ENCODE results near the gene ZSWIM3. TPM values are rescaled to one million over a fixed set of nuclear protein-coding genes. Genes with fewer than 3 reads are reported as not detected.
A peak's percentile ranks its signal among the peaks of the same experiment; 100 is the strongest.

The ZSWIM3 gene
- total and polyA plus RNA-seq, 2 of the 13 experiments (the other 11 are each of a cell fraction or from before 2014, with no cell fraction given), result 5.2 to 5.8 TPM

DNA sequence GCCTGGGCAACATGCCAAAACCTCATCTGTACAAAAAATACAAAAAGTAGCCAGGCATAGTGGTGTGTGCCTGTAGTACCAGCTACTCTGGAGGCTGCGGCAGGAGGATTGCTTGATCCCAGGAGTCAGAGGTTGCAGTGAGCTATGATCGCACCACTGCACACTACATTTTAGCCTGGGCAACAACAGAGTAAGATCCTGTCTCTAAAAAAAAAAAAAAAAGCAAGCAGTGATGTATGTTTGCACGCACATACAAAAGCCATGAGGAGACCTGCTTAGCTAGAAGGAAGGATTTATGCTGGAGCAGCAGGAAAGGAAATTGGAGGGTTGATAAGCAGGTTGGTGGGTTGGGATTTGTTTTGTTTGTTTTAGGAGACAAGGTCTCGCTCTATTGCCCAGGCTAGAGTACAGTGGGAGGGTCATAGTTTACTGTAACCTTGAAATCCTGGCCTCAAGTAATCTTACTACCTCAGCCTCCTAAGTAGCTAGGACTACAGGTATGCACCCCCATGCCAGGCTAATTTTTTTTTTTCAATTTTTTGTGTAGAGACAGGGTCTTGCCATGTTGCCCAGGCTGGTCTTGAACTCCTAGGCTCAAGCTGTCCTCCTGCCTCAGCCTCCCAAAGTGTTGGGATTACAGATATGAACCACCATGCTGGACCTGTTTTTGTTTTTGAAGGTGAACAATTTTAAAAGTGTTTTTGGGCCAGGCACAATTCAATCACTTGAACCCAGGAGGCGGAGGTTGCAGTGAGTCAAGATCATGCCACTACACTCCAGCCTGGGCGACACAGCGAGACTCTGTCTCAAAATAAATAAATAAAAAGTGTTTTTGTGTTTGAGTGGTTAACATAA, 4.0 kb downstream of the ZSWIM3 start (continued):
- TF ChIP-seq HCFC1 (IDR thresholded peaks at IDR 0.05; ENCODE audit: low read depth, low read length), result no peak
- no peak for TF ChIP-seq SRSF4 (IDR thresholded peaks at IDR 0.05; ENCODE audit: low read depth, low read length, poor library complexity, severe bottlenecking)
- 0 out of 2 replicates have a peak, but pooled peaks have one; percentile 21 for TF ChIP-seq FOXA3 (CRISPR knock-in tag; IDR thresholded peaks at IDR 0.05)
- no peak for TF ChIP-seq ZNF569 (CRISPR knock-in tag; IDR thresholded peaks at IDR 0.05; ENCODE audit: borderline replicate concordance)
- TF ChIP-seq FOXC1 (CRISPR knock-in tag; IDR thresholded peaks at IDR 0.05; ENCODE audit: borderline replicate concordance), result 0 out of 2 replicates have a peak, but pooled peaks have one; percentile 36
- no peak for TF ChIP-seq SMARCC2 (IDR thresholded peaks at IDR 0.05)
- TF ChIP-seq, protein P1, sequence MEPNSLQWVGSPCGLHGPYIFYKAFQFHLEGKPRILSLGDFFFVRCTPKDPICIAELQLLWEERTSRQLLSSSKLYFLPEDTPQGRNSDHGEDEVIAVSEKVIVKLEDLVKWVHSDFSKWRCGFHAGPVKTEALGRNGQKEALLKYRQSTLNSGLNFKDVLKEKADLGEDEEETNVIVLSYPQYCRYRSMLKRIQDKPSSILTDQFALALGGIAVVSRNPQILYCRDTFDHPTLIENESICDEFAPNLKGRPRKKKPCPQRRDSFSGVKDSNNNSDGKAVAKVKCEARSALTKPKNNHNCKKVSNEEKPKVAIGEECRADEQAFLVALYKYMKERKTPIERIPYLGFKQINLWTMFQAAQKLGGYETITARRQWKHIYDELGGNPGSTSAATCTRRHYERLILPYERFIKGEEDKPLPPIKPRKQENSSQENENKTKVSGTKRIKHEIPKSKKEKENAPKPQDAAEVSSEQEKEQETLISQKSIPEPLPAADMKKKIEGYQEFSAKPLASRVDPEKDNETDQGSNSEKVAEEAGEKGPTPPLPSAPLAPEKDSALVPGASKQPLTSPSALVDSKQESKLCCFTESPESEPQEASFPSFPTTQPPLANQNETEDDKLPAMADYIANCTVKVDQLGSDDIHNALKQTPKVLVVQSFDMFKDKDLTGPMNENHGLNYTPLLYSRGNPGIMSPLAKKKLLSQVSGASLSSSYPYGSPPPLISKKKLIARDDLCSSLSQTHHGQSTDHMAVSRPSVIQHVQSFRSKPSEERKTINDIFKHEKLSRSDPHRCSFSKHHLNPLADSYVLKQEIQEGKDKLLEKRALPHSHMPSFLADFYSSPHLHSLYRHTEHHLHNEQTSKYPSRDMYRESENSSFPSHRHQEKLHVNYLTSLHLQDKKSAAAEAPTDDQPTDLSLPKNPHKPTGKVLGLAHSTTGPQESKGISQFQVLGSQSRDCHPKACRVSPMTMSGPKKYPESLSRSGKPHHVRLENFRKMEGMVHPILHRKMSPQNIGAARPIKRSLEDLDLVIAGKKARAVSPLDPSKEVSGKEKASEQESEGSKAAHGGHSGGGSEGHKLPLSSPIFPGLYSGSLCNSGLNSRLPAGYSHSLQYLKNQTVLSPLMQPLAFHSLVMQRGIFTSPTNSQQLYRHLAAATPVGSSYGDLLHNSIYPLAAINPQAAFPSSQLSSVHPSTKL (CRISPR knock-in tag; IDR thresholded peaks at IDR 0.05), result peak; percentile 74
- no peak for TF ChIP-seq MYNN (CRISPR knock-in tag; IDR thresholded peaks at IDR 0.05; ENCODE audit: low read depth)
- no peak for TF ChIP-seq MXI1 (IDR thresholded peaks at IDR 0.05; ENCODE audit: borderline replicate concordance, low read depth, low read length)
- peak; percentile 49; the same call in 1 of the 2 replicates for TF ChIP-seq ZNF557 (CRISPR knock-in tag; IDR thresholded peaks at IDR 0.05)
- no peak for TF ChIP-seq SOX13 (IDR thresholded peaks at IDR 0.05)
- TF ChIP-seq SOX13 (CRISPR knock-in tag; conservative IDR thresholded peaks at IDR 0.05 in 1 of 2, IDR thresholded peaks at IDR 0.05 in 1 of 2), result peak in 1 of 2 experiments; percentile 35; a peak in 1 of 4 replicates
- TF ChIP-seq REXO4 (CRISPR knock-in tag; IDR thresholded peaks at IDR 0.05; ENCODE audit: borderline replicate concordance), result no peak
- no peak for TF ChIP-seq ARNTL (CRISPR knock-in tag; IDR thresholded peaks at IDR 0.05)
- TF ChIP-seq NFYB (CRISPR knock-in tag; IDR thresholded peaks at IDR 0.05), result no peak
- no peak for TF ChIP-seq ELF1 (CRISPR knock-in tag; IDR thresholded peaks at IDR 0.05)
- TF ChIP-seq HNF4A (CRISPR knock-in tag; IDR thresholded peaks at IDR 0.05), result peak; percentile 64
- TF ChIP-seq CBX5 (CRISPR knock-in tag; IDR thresholded peaks at IDR 0.05; ENCODE audit: borderline replicate concordance), result no peak
- TF ChIP-seq RXRA (CRISPR knock-in tag; IDR thresholded peaks at IDR 0.05), result no peak; the same call in 1 of the 2 replicates
- peak; percentile 40; the same call in 1 of the 2 replicates for TF ChIP-seq ZNF292 (CRISPR knock-in tag; IDR thresholded peaks at IDR 0.05; ENCODE audit: borderline replicate concordance, low read depth)
- peak; percentile 44; the same call in 1 of the 2 replicates for TF ChIP-seq ZNF782 (CRISPR knock-in tag; IDR thresholded peaks at IDR 0.05; ENCODE audit: borderline replicate concordance)
- TF ChIP-seq, protein P2, sequence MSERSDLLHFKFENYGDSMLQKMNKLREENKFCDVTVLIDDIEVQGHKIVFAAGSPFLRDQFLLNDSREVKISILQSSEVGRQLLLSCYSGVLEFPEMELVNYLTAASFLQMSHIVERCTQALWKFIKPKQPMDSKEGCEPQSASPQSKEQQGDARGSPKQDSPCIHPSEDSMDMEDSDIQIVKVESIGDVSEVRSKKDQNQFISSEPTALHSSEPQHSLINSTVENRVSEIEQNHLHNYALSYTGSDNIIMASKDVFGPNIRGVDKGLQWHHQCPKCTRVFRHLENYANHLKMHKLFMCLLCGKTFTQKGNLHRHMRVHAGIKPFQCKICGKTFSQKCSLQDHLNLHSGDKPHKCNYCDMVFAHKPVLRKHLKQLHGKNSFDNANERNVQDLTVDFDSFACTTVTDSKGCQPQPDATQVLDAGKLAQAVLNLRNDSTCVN (CRISPR knock-in tag; IDR thresholded peaks at IDR 0.05; ENCODE audit: borderline replicate concordance), result no peak
- no peak for TF ChIP-seq BCL6 (CRISPR knock-in tag; IDR thresholded peaks at IDR 0.05)
- TF ChIP-seq, protein P3, sequence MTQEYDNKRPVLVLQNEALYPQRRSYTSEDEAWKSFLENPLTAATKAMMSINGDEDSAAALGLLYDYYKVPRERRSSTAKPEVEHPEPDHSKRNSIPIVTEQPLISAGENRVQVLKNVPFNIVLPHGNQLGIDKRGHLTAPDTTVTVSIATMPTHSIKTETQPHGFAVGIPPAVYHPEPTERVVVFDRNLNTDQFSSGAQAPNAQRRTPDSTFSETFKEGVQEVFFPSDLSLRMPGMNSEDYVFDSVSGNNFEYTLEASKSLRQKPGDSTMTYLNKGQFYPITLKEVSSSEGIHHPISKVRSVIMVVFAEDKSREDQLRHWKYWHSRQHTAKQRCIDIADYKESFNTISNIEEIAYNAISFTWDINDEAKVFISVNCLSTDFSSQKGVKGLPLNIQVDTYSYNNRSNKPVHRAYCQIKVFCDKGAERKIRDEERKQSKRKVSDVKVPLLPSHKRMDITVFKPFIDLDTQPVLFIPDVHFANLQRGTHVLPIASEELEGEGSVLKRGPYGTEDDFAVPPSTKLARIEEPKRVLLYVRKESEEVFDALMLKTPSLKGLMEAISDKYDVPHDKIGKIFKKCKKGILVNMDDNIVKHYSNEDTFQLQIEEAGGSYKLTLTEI (CRISPR knock-in tag; conservative IDR thresholded peaks at IDR 0.05), result no peak

All from HepG2 (cell line).